Measurements from ENCODE around the gene FRMD4A.
"Not testable (repeated sequence)": the region's sequence is repeated elsewhere in the genome, so short reads cannot be mapped to it uniquely, and the experiment has no call there.

Gene FRMD4A

GRCh38 chr10:13848520-13849445 lies 481.9 kb downstream of the FRMD4A start:
- Mint-ChIP-seq H3K27me3 (ENCODE audit: low read depth) (peaks cover 24% of the 10 kb centered on the region), H3K9me3 (no peaks in the 10 kb centered on the region), H3K27ac (no peak overlapping the region), H3K4me3 (no peak overlapping the region), H3K36me3 (ENCODE audit: low read depth) (no peaks in the 10 kb centered on the region), H3K4me1 (ENCODE audit: low read depth) (no peaks in the 10 kb centered on the region)

GRCh38 chr10:13847201-13847631 lies 483.5 kb downstream of the FRMD4A start:
- H3K27me3 Mint-ChIP-seq (ENCODE audit: low read depth) = peaks cover 24% of the 10 kb centered on the region
- H3K4me1 Mint-ChIP-seq (ENCODE audit: low read depth) = no peaks in the 10 kb centered on the region
- no peaks in the 10 kb centered on the region for H3K9me3 Mint-ChIP-seq
- H3K27ac Mint-ChIP-seq = no peak overlapping the region
- H3K36me3 Mint-ChIP-seq (ENCODE audit: low read depth) = no peaks in the 10 kb centered on the region
- H3K4me3 Mint-ChIP-seq = no peak overlapping the region

- no peaks in the 10 kb centered on the region for H3K4me1 Mint-ChIP-seq (ENCODE audit: low read depth)
- peaks cover 24% of the 10 kb centered on the region for H3K27me3 Mint-ChIP-seq (ENCODE audit: low read depth)
These were observed 484.8 kb downstream of the FRMD4A start for GRCh38 chr10:13845897-13846296.

GRCh38 chr10:13844651-13845050 lies 486.1 kb downstream of the FRMD4A start:
- Mint-ChIP-seq H3K9me3 (peaks cover 4% of the 10 kb centered on the region), H3K27ac (no peak overlapping the region), H3K36me3 (ENCODE audit: low read depth) (no peaks in the 10 kb centered on the region), H3K27me3 (ENCODE audit: low read depth) (peaks cover 24% of the 10 kb centered on the region), H3K4me1 (ENCODE audit: low read depth) (no peaks in the 10 kb centered on the region), H3K4me3 (no peak overlapping the region)

More at GRCh38 chr10:13845897-13846296, 484.8 kb downstream of the FRMD4A start:
- no peak overlapping the region for H3K4me3 Mint-ChIP-seq
- H3K36me3 Mint-ChIP-seq (ENCODE audit: low read depth) = no peaks in the 10 kb centered on the region
- no peaks in the 10 kb centered on the region for H3K9me3 Mint-ChIP-seq
- no peak overlapping the region for H3K27ac Mint-ChIP-seq

- peaks cover 12% of the 10 kb centered on the region for H3K27me3 Mint-ChIP-seq (ENCODE audit: low read depth)
- no peak overlapping the region for H3K27ac Mint-ChIP-seq
- no peaks in the 10 kb centered on the region for H3K36me3 Mint-ChIP-seq (ENCODE audit: low read depth)
- H3K4me3 Mint-ChIP-seq = no peak overlapping the region
- H3K4me1 Mint-ChIP-seq (ENCODE audit: low read depth) = no peaks in the 10 kb centered on the region
- H3K9me3 Mint-ChIP-seq = peaks cover 4% of the 10 kb centered on the region
These were observed 488.6 kb downstream of the FRMD4A start for GRCh38 chr10:13842117-13842516.

- Mint-ChIP-seq H3K9me3 (peaks cover 4% of the 10 kb centered on the region), H3K4me3 (no peak overlapping the region), H3K36me3 (ENCODE audit: low read depth) (no peaks in the 10 kb centered on the region), H3K4me1 (ENCODE audit: low read depth) (no peaks in the 10 kb centered on the region), H3K27ac (no peak overlapping the region), H3K27me3 (ENCODE audit: low read depth) (peaks cover 5% of the 10 kb centered on the region)
These were observed 490.7 kb downstream of the FRMD4A start for GRCh38 chr10:13840036-13840435.

- no peak overlapping the region for H3K27ac Mint-ChIP-seq
- no peak overlapping the region for H3K4me3 Mint-ChIP-seq
- no peaks in the 10 kb centered on the region for H3K4me1 Mint-ChIP-seq (ENCODE audit: low read depth)
- no peaks in the 10 kb centered on the region for H3K36me3 Mint-ChIP-seq (ENCODE audit: low read depth)
- peaks cover under 1% of the 10 kb centered on the region for H3K27me3 Mint-ChIP-seq (ENCODE audit: low read depth)
- peaks cover 4% of the 10 kb centered on the region for H3K9me3 Mint-ChIP-seq
These were observed 491.2 kb downstream of the FRMD4A start for GRCh38 chr10:13839430-13839990.

- Mint-ChIP-seq H3K9me3 (peaks cover 4% of the 10 kb centered on the region), H3K4me1 (ENCODE audit: low read depth) (no peaks in the 10 kb centered on the region), H3K27ac (no peak overlapping the region)
These were observed 491.7 kb downstream of the FRMD4A start for GRCh38 chr10:13839030-13839429.

GRCh38 chr10:13837966-13838365 lies 492.8 kb downstream of the FRMD4A start:
- Mint-ChIP-seq H3K27me3 (ENCODE audit: low read depth) (no peaks in the 10 kb centered on the region), H3K27ac (no peak overlapping the region), H3K36me3 (ENCODE audit: low read depth) (no peaks in the 10 kb centered on the region), H3K4me1 (ENCODE audit: low read depth) (no peaks in the 10 kb centered on the region), H3K9me3 (peaks cover 4% of the 10 kb centered on the region), H3K4me3 (no peak overlapping the region)

More at GRCh38 chr10:13839030-13839429, 491.7 kb downstream of the FRMD4A start:
- Mint-ChIP-seq H3K4me3 (no peak overlapping the region), H3K27me3 (ENCODE audit: low read depth) (no peaks in the 10 kb centered on the region), H3K36me3 (ENCODE audit: low read depth) (no peaks in the 10 kb centered on the region)

GRCh38 chr10:13834581-13835286 lies 496.0 kb downstream of the FRMD4A start:
- no peaks in the 10 kb centered on the region for H3K27me3 Mint-ChIP-seq (ENCODE audit: low read depth)
- H3K9me3 Mint-ChIP-seq = no peaks in the 10 kb centered on the region
- no peaks in the 10 kb centered on the region for H3K36me3 Mint-ChIP-seq (ENCODE audit: low read depth)
- H3K4me1 Mint-ChIP-seq (ENCODE audit: low read depth) = peaks cover 4% of the 10 kb centered on the region
- no peak overlapping the region for H3K27ac Mint-ChIP-seq
- H3K4me3 Mint-ChIP-seq = no peak overlapping the region

- Mint-ChIP-seq H3K4me3 (no peak overlapping the region), H3K9me3 (no peaks in the 10 kb centered on the region), H3K36me3 (ENCODE audit: low read depth) (no peaks in the 10 kb centered on the region), H3K27me3 (ENCODE audit: low read depth) (peaks cover 7% of the 10 kb centered on the region), H3K4me1 (ENCODE audit: low read depth) (peaks cover 4% of the 10 kb centered on the region), H3K27ac (no peak overlapping the region)
These were observed 499.0 kb downstream of the FRMD4A start for GRCh38 chr10:13831711-13832141.

- Mint-ChIP-seq H3K9me3 (no peaks in the 10 kb centered on the region), H3K36me3 (ENCODE audit: low read depth) (no peaks in the 10 kb centered on the region), H3K27me3 (ENCODE audit: low read depth) (peaks cover 15% of the 10 kb centered on the region), H3K4me3 (no peak overlapping the region), H3K27ac (no peak overlapping the region), H3K4me1 (ENCODE audit: low read depth) (peaks cover 4% of the 10 kb centered on the region)
These were observed 500.3 kb downstream of the FRMD4A start for GRCh38 chr10:13830385-13830784.

- Mint-ChIP-seq H3K4me1 (ENCODE audit: low read depth) (peaks cover 4% of the 10 kb centered on the region), H3K27ac (no peak overlapping the region), H3K27me3 (ENCODE audit: low read depth) (peaks cover 15% of the 10 kb centered on the region)
These were observed 500.9 kb downstream of the FRMD4A start for GRCh38 chr10:13829790-13830189.

GRCh38 chr10:13828284-13828683 lies 502.4 kb downstream of the FRMD4A start:
- H3K9me3 Mint-ChIP-seq; H3K4me1 Mint-ChIP-seq (ENCODE audit: low read depth); H3K36me3 Mint-ChIP-seq (ENCODE audit: low read depth); H3K4me3 Mint-ChIP-seq; H3K27ac Mint-ChIP-seq: not testable (repeated sequence)
- peaks cover 15% of the 10 kb centered on the region for H3K27me3 Mint-ChIP-seq (ENCODE audit: low read depth)

More at GRCh38 chr10:13829790-13830189, 500.9 kb downstream of the FRMD4A start:
- Mint-ChIP-seq H3K9me3 (no peaks in the 10 kb centered on the region), H3K36me3 (ENCODE audit: low read depth) (no peaks in the 10 kb centered on the region), H3K4me3 (no peak overlapping the region)

Measured in T-helper 1 cell treated with Interleukin-12 subunit alpha and Interleukin-12 subunit beta and Interleukin-4 antibody, amounts not matched to agents 30 μg/mL and 1 μg/mL, for 36 hours (primary cell).